Neural progenitor cell (in vitro differentiated cells): ENCODE results near the gene DRC3. TPM values are rescaled to one million over a fixed set of nuclear protein-coding genes. Genes with fewer than 3 reads are reported as not detected.

Source experiments
- DNase-seq: peaks from one replicate; pipeline ENCODE4 v3.0.0-alpha.2; 2016; ENCODE audit warnings: low spot score
- H2AFZ ChIP-seq: fragments of 200-600 bp; sonication (generic); replicated peaks from 2 replicates; pipeline ENCODE4 v1.6.1; 2016; ENCODE audit warnings: antibody characterized with exemption
- H3F3A ChIP-seq: fragments of 200-600 bp; sonication (generic); 2 replicates; pipeline ENCODE4 v1.6.1; 2016; ENCODE audit warnings: antibody characterized with exemption, low read depth
- H3K27ac ChIP-seq: fragments of 200-600 bp; sonication (generic); 2 replicates; pipeline ENCODE4 v1.5.1; 2016; ENCODE audit warnings: mild to moderate bottlenecking
- H3K27me3 ChIP-seq: fragments of 200-600 bp; sonication (generic); 2 replicates; pipeline ENCODE4 v1.6.1; 2016; ENCODE audit warnings: mild to moderate bottlenecking, moderate library complexity
- H3K36me3 ChIP-seq: fragments of 200-600 bp; sonication (generic); 2 replicates; pipeline ENCODE4 v1.5.1; 2016
- H3K4me1 ChIP-seq: fragments of 200-600 bp; sonication (generic); 2 replicates; pipeline ENCODE4 v1.6.1; 2016; ENCODE audit warnings: mixed run types
- H3K4me2 ChIP-seq: fragments of 200-600 bp; sonication (generic); 2 replicates; pipeline ENCODE4 v1.6.1; 2016
- H3K4me3 ChIP-seq: fragments of 200-600 bp; sonication (generic); 2 replicates; pipeline ENCODE4 v1.5.1; 2016
- H3K79me2 ChIP-seq: fragments of 200-600 bp; sonication (generic); 2 replicates; pipeline ENCODE4 v1.6.1; 2016; ENCODE audit warnings: low read depth
- H3K9ac ChIP-seq: fragments of 200-600 bp; sonication (generic); 2 replicates; pipeline ENCODE4 v1.6.1; 2016
- H3K9me3 ChIP-seq: fragments of 200-600 bp; sonication (generic); 2 replicates; pipeline ENCODE4 v1.5.1; 2016; ENCODE audit warnings: low read depth
- H4K20me1 ChIP-seq: fragments of 200-600 bp; sonication (generic); 2 replicates; pipeline ENCODE4 v1.6.1; 2016; ENCODE audit warnings: low read depth
- H3K27ac Mint-ChIP-seq: 3 replicates; pipeline ENCODE4 v1.8.0; 2021; ENCODE audit warnings: mixed read lengths
- H3K27me3 Mint-ChIP-seq: 2 replicates; pipeline ENCODE4 v1.8.0; 2022; ENCODE audit warnings: low read depth, mild to moderate bottlenecking, inconsistent platforms, moderate library complexity, mixed read lengths; ENCODE audit not compliant: insufficient read depth
- H3K36me3 Mint-ChIP-seq: 3 replicates; pipeline ENCODE4 v1.8.0; 2021; ENCODE audit warnings: mixed read lengths
- H3K4me1 Mint-ChIP-seq: 3 replicates; pipeline ENCODE4 v1.8.0; 2021; ENCODE audit warnings: mixed read lengths
- H3K4me3 Mint-ChIP-seq: 3 replicates; pipeline ENCODE4 v1.8.0; 2021; ENCODE audit warnings: mild to moderate bottlenecking, moderate library complexity, mixed read lengths
- H3K9me3 Mint-ChIP-seq: 3 replicates; pipeline ENCODE4 v1.8.0; 2020; ENCODE audit warnings: mixed read lengths
- EZH2 ChIP-seq: fragments of 200-600 bp; sonication (generic); IDR thresholded peaks from 2 replicates; pipeline ENCODE4 v1.6.1; 2017; ENCODE audit warnings: antibody characterized with exemption, mild to moderate bottlenecking, moderate library complexity
- EZH2phosphoT487 ChIP-seq: fragments of 200-600 bp; sonication (generic); IDR thresholded peaks from 2 replicates; pipeline ENCODE4 v1.6.1; 2017; ENCODE audit warnings: antibody characterized with exemption
- total RNA-seq: library from RNA; depleted of rRNA; stranded (reverse); fragments of >200 nt; gene quantifications from 2 replicates; pipeline ENCODE4 v1.2.3, GENCODE V29; 2015; ENCODE audit warnings: low replicate concordance
- TF ChIP-seq, protein P1 (sequence below): fragments of 200-600 bp; sonication (generic); IDR thresholded peaks from 2 replicates; pipeline ENCODE4 v1.5.1; 2017; ENCODE audit warnings: antibody characterized with exemption, mild to moderate bottlenecking

Gene DRC3
- total RNA-seq, 1 donor from 2014 or later = 0.07 TPM

GRCh38 chr17:18020971-18021370, 48.3 kb downstream of the DRC3 start:
- Histone ChIP-seq H3K4me3 (no peak overlapping the region), H3K4me2 (no peak overlapping the region), H3K27me3 (no peaks in the 10 kb centered on the region), H4K20me1 (no peaks in the 10 kb centered on the region), H3K4me1 (no peaks in the 10 kb centered on the region), H3K9me3 (no peaks in the 10 kb centered on the region), H3F3A (no peaks in the 10 kb centered on the region), H3K9ac (no peak overlapping the region), H3K36me3 (no peaks in the 10 kb centered on the region), H3K27ac (no peak overlapping the region), H3K79me2 (no peaks in the 10 kb centered on the region), H2AFZ (no peak overlapping the region)
- Mint-ChIP-seq H3K36me3 (peaks cover 5% of the 10 kb centered on the region), H3K4me3 (no peak overlapping the region), H3K27me3 (peaks cover 2% of the 10 kb centered on the region), H3K9me3 (no peaks in the 10 kb centered on the region), H3K27ac (no peak overlapping the region), H3K4me1 (peaks cover 9% of the 10 kb centered on the region)
- TF ChIP-seq EZH2 = no peak
- TF ChIP-seq, protein P1, sequence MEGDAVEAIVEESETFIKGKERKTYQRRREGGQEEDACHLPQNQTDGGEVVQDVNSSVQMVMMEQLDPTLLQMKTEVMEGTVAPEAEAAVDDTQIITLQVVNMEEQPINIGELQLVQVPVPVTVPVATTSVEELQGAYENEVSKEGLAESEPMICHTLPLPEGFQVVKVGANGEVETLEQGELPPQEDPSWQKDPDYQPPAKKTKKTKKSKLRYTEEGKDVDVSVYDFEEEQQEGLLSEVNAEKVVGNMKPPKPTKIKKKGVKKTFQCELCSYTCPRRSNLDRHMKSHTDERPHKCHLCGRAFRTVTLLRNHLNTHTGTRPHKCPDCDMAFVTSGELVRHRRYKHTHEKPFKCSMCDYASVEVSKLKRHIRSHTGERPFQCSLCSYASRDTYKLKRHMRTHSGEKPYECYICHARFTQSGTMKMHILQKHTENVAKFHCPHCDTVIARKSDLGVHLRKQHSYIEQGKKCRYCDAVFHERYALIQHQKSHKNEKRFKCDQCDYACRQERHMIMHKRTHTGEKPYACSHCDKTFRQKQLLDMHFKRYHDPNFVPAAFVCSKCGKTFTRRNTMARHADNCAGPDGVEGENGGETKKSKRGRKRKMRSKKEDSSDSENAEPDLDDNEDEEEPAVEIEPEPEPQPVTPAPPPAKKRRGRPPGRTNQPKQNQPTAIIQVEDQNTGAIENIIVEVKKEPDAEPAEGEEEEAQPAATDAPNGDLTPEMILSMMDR = no peak
- TF ChIP-seq EZH2phosphoT487 = no peak
- DNase-seq = no peak

DNA sequence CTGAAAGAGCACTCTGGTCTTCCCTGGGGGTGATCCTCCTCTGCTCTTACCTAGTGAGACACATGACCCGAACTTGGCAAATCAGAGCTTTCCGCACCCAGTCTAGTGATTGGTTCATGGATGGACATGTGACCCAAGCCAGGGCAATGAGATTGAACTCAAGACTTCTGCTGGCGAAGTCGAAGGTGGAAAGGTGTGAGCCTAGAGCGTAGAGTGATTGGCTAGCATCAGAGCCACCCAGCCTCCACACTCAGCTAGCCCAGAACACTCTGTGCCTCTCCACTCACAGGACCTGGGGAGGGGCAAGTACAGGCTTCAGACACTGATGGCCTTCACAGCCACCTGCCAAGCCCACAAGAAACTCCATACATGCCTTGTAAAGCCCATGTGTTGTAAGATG, 48.7 kb downstream of the DRC3 start:
- DNase-seq = no peak
- Mint-ChIP-seq H3K36me3 (peaks cover 2% of the 10 kb centered on the region), H3K4me1 (peaks cover 7% of the 10 kb centered on the region), H3K27me3 (peaks cover 2% of the 10 kb centered on the region), H3K9me3 (no peaks in the 10 kb centered on the region), H3K27ac (no peak overlapping the region), H3K4me3 (no peak overlapping the region)
- Histone ChIP-seq H2AFZ (no peak overlapping the region), H3K27ac (no peak overlapping the region), H3K27me3 (no peaks in the 10 kb centered on the region), H3K9ac (no peak overlapping the region), H4K20me1 (no peaks in the 10 kb centered on the region), H3K4me3 (no peak overlapping the region), H3K9me3 (no peaks in the 10 kb centered on the region), H3K4me2 (no peak overlapping the region), H3K36me3 (no peaks in the 10 kb centered on the region), H3K79me2 (no peaks in the 10 kb centered on the region), H3F3A (no peaks in the 10 kb centered on the region), H3K4me1 (no peaks in the 10 kb centered on the region)
- TF ChIP-seq EZH2phosphoT487 (no peak), EZH2 (no peak)
- TF ChIP-seq, protein P1 = no peak

DNA sequence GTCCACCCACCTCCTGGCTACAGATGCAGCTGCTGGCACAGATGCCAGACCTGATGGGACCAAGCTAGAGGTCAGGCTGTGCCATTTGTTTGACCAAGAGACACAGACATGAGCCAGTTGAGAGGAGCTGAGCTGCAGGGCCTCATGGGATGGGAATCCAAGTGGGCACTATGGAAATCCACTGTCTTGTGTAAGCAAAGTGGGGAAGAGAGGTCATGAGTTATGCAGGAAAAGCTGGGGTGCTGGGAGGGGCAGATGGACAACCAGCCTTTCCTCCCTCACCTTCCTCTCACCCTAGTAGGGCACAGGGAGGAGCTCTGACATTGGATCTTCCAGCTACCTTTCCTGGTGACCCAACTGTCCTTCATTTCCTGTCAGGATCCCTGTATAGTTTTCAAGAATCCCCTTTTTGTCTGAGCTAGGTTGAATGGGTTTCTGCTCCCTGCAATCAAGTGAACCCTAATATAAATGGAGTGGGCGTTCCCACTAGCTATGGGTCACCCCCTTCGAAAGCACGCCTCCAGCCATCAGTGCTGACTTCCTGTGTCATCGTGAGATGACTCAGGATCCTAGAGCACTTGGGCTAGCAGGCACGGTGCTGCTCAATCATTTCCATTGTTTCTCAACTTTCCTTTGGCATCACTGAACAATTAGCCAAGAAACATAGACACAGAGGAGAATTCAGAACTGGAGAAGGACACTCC, 52.7 kb downstream of the DRC3 start:
- Histone ChIP-seq H3K9me3 (no peaks in the 10 kb centered on the region), H3K27ac (no peak overlapping the region), H3K4me1 (no peaks in the 10 kb centered on the region), H3F3A (no peaks in the 10 kb centered on the region), H3K4me2 (no peak overlapping the region), H4K20me1 (no peaks in the 10 kb centered on the region), H2AFZ (no peak overlapping the region), H3K27me3 (no peaks in the 10 kb centered on the region), H3K4me3 (no peak overlapping the region), H3K9ac (no peak overlapping the region), H3K79me2 (no peaks in the 10 kb centered on the region), H3K36me3 (no peaks in the 10 kb centered on the region)
- no peaks in the 10 kb centered on the region for H3K27me3 Mint-ChIP-seq
- no peaks in the 10 kb centered on the region for H3K9me3 Mint-ChIP-seq
- H3K4me1 Mint-ChIP-seq = peaks cover 11% of the 10 kb centered on the region
- H3K27ac Mint-ChIP-seq = peak overlapping the region; percentile 22
- peaks cover 2% of the 10 kb centered on the region for H3K36me3 Mint-ChIP-seq
- TF ChIP-seq, protein P1 = no peak
- no peak for TF ChIP-seq EZH2
- no peak for TF ChIP-seq EZH2phosphoT487
- no peak for DNase-seq
- no peak overlapping the region for H3K4me3 Mint-ChIP-seq
